Activated T-helper 1 cell treated with Interleukin-2 at 50 U/mL for 16 hours (primary cell): ENCODE results near the gene SAMD5.

Experiments
- DNase-seq: peaks from one replicate; pipeline ENCODE4 v3.0.0-alpha.2; 2020; ENCODE audit warnings: low read depth

SAMD5 gene

GRCh38 chr6:147566244-147566898 is 57.9 kb downstream of the SAMD5 start:
- no peak for DNase-seq

- DNase-seq = no peak
Observed at GRCh38 chr6:147567141-147567805, 58.8 kb downstream of the SAMD5 start.

GRCh38 chr6:147569788-147570187 is 61.3 kb downstream of the SAMD5 start:
- no peak for DNase-seq

- no peak for DNase-seq
Observed at GRCh38 chr6:147570681-147571080, 62.2 kb downstream of the SAMD5 start.

GRCh38 chr6:147577488-147577887 is 69.0 kb downstream of the SAMD5 start:
- DNase-seq = no peak

- no peak for DNase-seq
Observed at GRCh38 chr6:147578159-147578558, 69.7 kb downstream of the SAMD5 start.

- no peak for DNase-seq
Observed at GRCh38 chr6:147578883-147579282, 70.4 kb downstream of the SAMD5 start.

GRCh38 chr6:147579667-147580066 is 71.2 kb downstream of the SAMD5 start:
- no peak for DNase-seq

- no peak for DNase-seq
Observed at GRCh38 chr6:147582991-147583390, 74.5 kb downstream of the SAMD5 start.

GRCh38 chr6:147585256-147585655 is 76.8 kb downstream of the SAMD5 start:
- DNase-seq = no peak

GRCh38 chr6:147586044-147586443 is 77.6 kb downstream of the SAMD5 start:
- DNase-seq = no peak

GRCh38 chr6:147587907-147588306 is 79.4 kb downstream of the SAMD5 start:
- no peak for DNase-seq

- no peak for DNase-seq
Observed at GRCh38 chr6:147588469-147588868, 80.0 kb downstream of the SAMD5 start.

- DNase-seq = no peak
Observed at GRCh38 chr6:147589739-147590250, 81.3 kb downstream of the SAMD5 start.

- DNase-seq = no peak
Observed at GRCh38 chr6:147595961-147596360, 87.5 kb downstream of the SAMD5 start.

GRCh38 chr6:147603392-147604081 is 95.0 kb downstream of the SAMD5 start:
- no peak for DNase-seq

- no peak for DNase-seq
Observed at GRCh38 chr6:147604373-147604772, 95.9 kb downstream of the SAMD5 start.

- no peak for DNase-seq
Observed at GRCh38 chr6:147611992-147612391, 103.5 kb downstream of the SAMD5 start.

GRCh38 chr6:147614501-147614900 is 106.0 kb downstream of the SAMD5 start:
- no peak for DNase-seq

GRCh38 chr6:147615659-147616456 is 107.4 kb downstream of the SAMD5 start:
- no peak for DNase-seq

GRCh38 chr6:147617366-147617765 is 108.9 kb downstream of the SAMD5 start:
- DNase-seq = no peak

GRCh38 chr6:147618457-147618856 is 110.0 kb downstream of the SAMD5 start:
- no peak for DNase-seq
